Measurements from ENCODE around the gene AQP1.

Gene AQP1

GRCh38 chr7:30927559-30927958, 15.9 kb downstream of the AQP1 start:
- no peak for DNase-seq (ENCODE audit: low spot score)
- H2BK5ac ChIP-seq (ENCODE audit: low read length) = no peak overlapping the region
- H3K18ac ChIP-seq (ENCODE audit: low read length) = no peak overlapping the region
- H3K27ac ChIP-seq (replicated peaks; ENCODE audit: low read length) = no peak overlapping the region
- peaks cover 0 to 4% of the 10 kb centered on the region in 2 donors for H3K4me1 ChIP-seq (ENCODE audit: control insufficient read depth in 2 of 2, insufficient read depth in 1 of 2, low read depth in 1 of 2, low read length in 2 of 2)
- H3K79me1 ChIP-seq (ENCODE audit: low read depth, low read length) = no peaks in the 10 kb centered on the region
- no peak overlapping the region for H2BK12ac ChIP-seq (ENCODE audit: low read length)
- no peak overlapping the region for H3K4ac ChIP-seq (ENCODE audit: low read length)
- no peak overlapping the region for H2AFZ ChIP-seq (ENCODE audit: low read length)
- no CpG with 5 or more reads among the region's 3 CpGs for WGBS, 2 donors (ENCODE audit: extremely low coverage in 2 of 2, insufficient read length in 2 of 2, insufficient replicate concordance in 1 of 2)
- peaks cover 3 to 8% of the 10 kb centered on the region in 2 donors for H3K9me3 ChIP-seq (replicated peaks in 1 of 2; ENCODE audit: control insufficient read depth in 2 of 2, insufficient read depth in 1 of 2, low read depth in 1 of 2, low read length in 2 of 2)
- no peak overlapping the region for H3K14ac ChIP-seq (ENCODE audit: low read length)
- H2BK120ac ChIP-seq (ENCODE audit: low read depth, low read length) = no peak overlapping the region
- H3K36me3 ChIP-seq (replicated peaks in 1 of 2; ENCODE audit: control insufficient read depth in 2 of 2, insufficient read depth in 2 of 2, low read length in 2 of 2) = no peaks in the 10 kb centered on the region
- no peak overlapping the region for H3K9ac ChIP-seq (ENCODE audit: low read depth, low read length, poor library complexity)
- peak overlapping the region in 1 of 2 donors; percentile 26 for H3K4me3 ChIP-seq (ENCODE audit: low read length in 2 of 2)
- no peak overlapping the region for H3K4me2 ChIP-seq (ENCODE audit: insufficient read depth, low read length, poor library complexity, severe bottlenecking)
- peaks cover 0 to 3% (median 0%) of the 10 kb centered on the region in 3 experiments for H3K27me3 ChIP-seq (ENCODE audit: control insufficient read depth in 3 of 3, insufficient read depth in 3 of 3, low read depth in 1 of 3, low read length in 3 of 3)
- no peak overlapping the region for H4K91ac ChIP-seq (ENCODE audit: low read depth, low read length, poor library complexity)
- H2AK5ac ChIP-seq (ENCODE audit: low read depth, low read length) = no peak overlapping the region
- no peak overlapping the region for H3K23ac ChIP-seq (ENCODE audit: low read depth, low read length, poor library complexity)
- no peak overlapping the region for H2BK15ac ChIP-seq (ENCODE audit: low read length)
- no peak overlapping the region for H4K8ac ChIP-seq (ENCODE audit: low read depth, low read length)

GRCh38 chr7:30928254-30928872, 16.7 kb downstream of the AQP1 start:
- Histone ChIP-seq H2BK15ac (ENCODE audit: low read length) (no peak overlapping the region), H3K23ac (ENCODE audit: low read depth, low read length, poor library complexity) (no peak overlapping the region), H2AFZ (ENCODE audit: low read length) (no peak overlapping the region), H3K14ac (ENCODE audit: low read length) (no peak overlapping the region), H3K4me3 (ENCODE audit: low read length in 2 of 2) (no peak overlapping the region), H2BK12ac (ENCODE audit: low read length) (no peak overlapping the region), H3K4me1 (ENCODE audit: control insufficient read depth in 2 of 2, insufficient read depth in 1 of 2, low read depth in 1 of 2, low read length in 2 of 2) (peaks cover 0 to 4% of the 10 kb centered on the region in 2 donors), H3K4ac (ENCODE audit: low read length) (no peak overlapping the region), H3K18ac (ENCODE audit: low read length) (peak overlapping the region; percentile 60), H3K9ac (ENCODE audit: low read depth, low read length, poor library complexity) (no peak overlapping the region), H3K9me3 (replicated peaks in 1 of 2; ENCODE audit: control insufficient read depth in 2 of 2, insufficient read depth in 1 of 2, low read depth in 1 of 2, low read length in 2 of 2) (peaks cover 3 to 8% of the 10 kb centered on the region in 2 donors), H2BK5ac (ENCODE audit: low read length) (no peak overlapping the region), H3K79me1 (ENCODE audit: low read depth, low read length) (no peaks in the 10 kb centered on the region), H2BK120ac (ENCODE audit: low read depth, low read length) (no peak overlapping the region), H3K4me2 (ENCODE audit: insufficient read depth, low read length, poor library complexity, severe bottlenecking) (no peak overlapping the region), H4K91ac (ENCODE audit: low read depth, low read length, poor library complexity) (no peak overlapping the region), H3K36me3 (replicated peaks in 1 of 2; ENCODE audit: control insufficient read depth in 2 of 2, insufficient read depth in 2 of 2, low read length in 2 of 2) (no peaks in the 10 kb centered on the region), H3K27me3 (ENCODE audit: control insufficient read depth in 3 of 3, insufficient read depth in 3 of 3, low read depth in 1 of 3, low read length in 3 of 3) (peaks cover 0 to 3% (median 0%) of the 10 kb centered on the region in 3 experiments), H4K8ac (ENCODE audit: low read depth, low read length) (no peak overlapping the region), H2AK5ac (ENCODE audit: low read depth, low read length) (no peak overlapping the region), H3K27ac (replicated peaks; ENCODE audit: low read length) (no peak overlapping the region)
- no peak for DNase-seq (ENCODE audit: low spot score)
- WGBS, 2 donors (ENCODE audit: extremely low coverage in 2 of 2, insufficient read length in 2 of 2, insufficient replicate concordance in 1 of 2) = no CpG with 5 or more reads among the region's 13 CpGs

- Histone ChIP-seq H2BK12ac (ENCODE audit: low read length) (no peak overlapping the region), H3K79me1 (ENCODE audit: low read depth, low read length) (no peaks in the 10 kb centered on the region), H2AFZ (ENCODE audit: low read length) (no peak overlapping the region), H2BK120ac (ENCODE audit: low read depth, low read length) (no peak overlapping the region), H3K36me3 (replicated peaks in 1 of 2; ENCODE audit: control insufficient read depth in 2 of 2, insufficient read depth in 2 of 2, low read length in 2 of 2) (no peaks in the 10 kb centered on the region), H2BK15ac (ENCODE audit: low read length) (no peak overlapping the region), H2AK5ac (ENCODE audit: low read depth, low read length) (no peak overlapping the region), H3K23ac (ENCODE audit: low read depth, low read length, poor library complexity) (peak overlapping the region; percentile 89), H3K9me3 (replicated peaks in 1 of 2; ENCODE audit: control insufficient read depth in 2 of 2, insufficient read depth in 1 of 2, low read depth in 1 of 2, low read length in 2 of 2) (peaks cover 3 to 8% of the 10 kb centered on the region in 2 donors), H3K18ac (ENCODE audit: low read length) (no peak overlapping the region), H3K27me3 (ENCODE audit: control insufficient read depth in 3 of 3, insufficient read depth in 3 of 3, low read depth in 1 of 3, low read length in 3 of 3) (peaks cover 0 to 14% (median 0%) of the 10 kb centered on the region in 3 experiments), H2BK5ac (ENCODE audit: low read length) (no peak overlapping the region), H4K91ac (ENCODE audit: low read depth, low read length, poor library complexity) (no peak overlapping the region), H3K27ac (replicated peaks; ENCODE audit: low read length) (no peak overlapping the region), H3K4me3 (ENCODE audit: low read length in 2 of 2) (no peak overlapping the region), H3K4me2 (ENCODE audit: insufficient read depth, low read length, poor library complexity, severe bottlenecking) (no peak overlapping the region), H3K4ac (ENCODE audit: low read length) (no peak overlapping the region), H3K9ac (ENCODE audit: low read depth, low read length, poor library complexity) (no peak overlapping the region), H4K8ac (ENCODE audit: low read depth, low read length) (no peak overlapping the region), H3K14ac (ENCODE audit: low read length) (no peak overlapping the region), H3K4me1 (ENCODE audit: control insufficient read depth in 2 of 2, insufficient read depth in 1 of 2, low read depth in 1 of 2, low read length in 2 of 2) (peaks cover 0 to 12% of the 10 kb centered on the region in 2 donors)
- no peak for DNase-seq (ENCODE audit: low spot score)
- WGBS, 2 donors (ENCODE audit: extremely low coverage in 2 of 2, insufficient read length in 2 of 2, insufficient replicate concordance in 1 of 2) = no CpG with 5 or more reads among the region's 4 CpGs
Observed at GRCh38 chr7:30929686-30930085, 18.0 kb downstream of the AQP1 start.

GRCh38 chr7:30930621-30931020, 19.0 kb downstream of the AQP1 start:
- Histone ChIP-seq H3K9me3 (replicated peaks in 1 of 2; ENCODE audit: control insufficient read depth in 2 of 2, insufficient read depth in 1 of 2, low read depth in 1 of 2, low read length in 2 of 2) (peaks cover 3 to 6% of the 10 kb centered on the region in 2 donors), H2BK12ac (ENCODE audit: low read length) (no peak overlapping the region), H3K4me1 (ENCODE audit: control insufficient read depth in 2 of 2, insufficient read depth in 1 of 2, low read depth in 1 of 2, low read length in 2 of 2) (peaks cover 0 to 11% of the 10 kb centered on the region in 2 donors), H2AFZ (ENCODE audit: low read length) (no peak overlapping the region), H2BK15ac (ENCODE audit: low read length) (no peak overlapping the region), H3K36me3 (replicated peaks in 1 of 2; ENCODE audit: control insufficient read depth in 2 of 2, insufficient read depth in 2 of 2, low read length in 2 of 2) (no peaks in the 10 kb centered on the region), H2BK120ac (ENCODE audit: low read depth, low read length) (no peak overlapping the region), H3K27me3 (ENCODE audit: control insufficient read depth in 3 of 3, insufficient read depth in 3 of 3, low read depth in 1 of 3, low read length in 3 of 3) (peaks cover 0 to 14% (median 0%) of the 10 kb centered on the region in 3 experiments), H3K27ac (replicated peaks; ENCODE audit: low read length) (no peak overlapping the region), H3K18ac (ENCODE audit: low read length) (no peak overlapping the region), H2BK5ac (ENCODE audit: low read length) (no peak overlapping the region), H4K8ac (ENCODE audit: low read depth, low read length) (no peak overlapping the region), H3K14ac (ENCODE audit: low read length) (no peak overlapping the region), H3K4me3 (ENCODE audit: low read length in 2 of 2) (peak overlapping the region in 1 of 2 donors; percentile 11), H3K9ac (ENCODE audit: low read depth, low read length, poor library complexity) (no peak overlapping the region), H3K23ac (ENCODE audit: low read depth, low read length, poor library complexity) (no peak overlapping the region), H2AK5ac (ENCODE audit: low read depth, low read length) (no peak overlapping the region), H4K91ac (ENCODE audit: low read depth, low read length, poor library complexity) (no peak overlapping the region), H3K4ac (ENCODE audit: low read length) (no peak overlapping the region), H3K79me1 (ENCODE audit: low read depth, low read length) (no peaks in the 10 kb centered on the region), H3K4me2 (ENCODE audit: insufficient read depth, low read length, poor library complexity, severe bottlenecking) (no peak overlapping the region)
- DNase-seq (ENCODE audit: low spot score) = no peak
- WGBS, 2 donors (ENCODE audit: extremely low coverage in 2 of 2, insufficient read length in 2 of 2, insufficient replicate concordance in 1 of 2) = no CpG with 5 or more reads among the region's 8 CpGs

Measured in neuronal stem cell (in vitro differentiated cells).